Measurements from ENCODE around the gene GLYR1. TPM values are rescaled to one million over a fixed set of nuclear protein-coding genes. Genes with fewer than 3 reads are reported as not detected.

GLYR1 gene
- total and polyA plus RNA-seq, 2 donors (not counting 3 experiments of a cell fraction or from before 2014, with no cell fraction given): 47.9 to 107 TPM

- TF ChIP-seq MAX (IDR thresholded peaks at IDR 0.05; ENCODE audit: insufficient read depth, insufficient read length): no peak
- no peak for TF ChIP-seq JUN (IDR thresholded peaks at IDR 0.05; ENCODE audit: borderline replicate concordance, insufficient read depth, insufficient read length, low read depth)
- no peak for TF ChIP-seq POLR2A (IDR thresholded peaks at IDR 0.05; ENCODE audit: low read depth, low read length)
- no peak for TF ChIP-seq FOS (IDR thresholded peaks at IDR 0.05; ENCODE audit: borderline replicate concordance, insufficient read depth, low read length)
- no peak for TF ChIP-seq CTCF (IDR thresholded peaks at IDR 0.05; ENCODE audit: extremely low read depth in 1 of 2, insufficient read depth in 1 of 2, low read depth in 1 of 2, low read length in 2 of 2)
- TF ChIP-seq POLR2AphosphoS5 (IDR thresholded peaks at IDR 0.05; ENCODE audit: insufficient read depth, low read depth, low read length): no peak
- TF ChIP-seq EZH2 (IDR thresholded peaks at IDR 0.05; ENCODE audit: borderline replicate concordance, low read depth, low read length, severe bottlenecking): no peak
- FAIRE-seq: no peak
- CTCF ChIA-PET: no interaction called here
These were observed 41.9 kb downstream of the GLYR1 start for GRCh38 chr16:4805231-4805630.

More at GRCh38 chr16:4805231-4805630, 41.9 kb downstream of the GLYR1 start:
- Histone ChIP-seq H3K36me3 (ENCODE audit: control insufficient read depth in 2 of 2, extremely low read depth in 1 of 2, insufficient read depth in 2 of 2, low read length in 2 of 2) (peaks cover 9 to 10% of the 10 kb centered on the region in 2 experiments), H3K4me3 (replicated peaks in 1 of 3; ENCODE audit: insufficient read depth in 1 of 3, low read depth in 1 of 3, low read length in 3 of 3) (no peak overlapping the region), H3K79me2 (ENCODE audit: control insufficient read depth, insufficient read depth, low read length) (no peaks in the 10 kb centered on the region), H3K9me1 (replicated peaks; ENCODE audit: control insufficient read depth, extremely low read depth, insufficient read depth, low read length) (no peaks in the 10 kb centered on the region), H2AFZ (ENCODE audit: low read depth, low read length) (no peak overlapping the region), H3K4me2 (ENCODE audit: insufficient read depth, low read length) (no peak overlapping the region), H3K27me3 (ENCODE audit: control insufficient read depth in 2 of 2, insufficient read depth in 2 of 2, low read length in 2 of 2) (no peaks in the 10 kb centered on the region), H3K9me3 (replicated peaks; ENCODE audit: control insufficient read depth, insufficient read depth, low read length) (no peaks in the 10 kb centered on the region), H3K4me1 (ENCODE audit: control insufficient read depth, extremely low read depth, insufficient read depth, low read length) (peaks cover 7% of the 10 kb centered on the region), H3K9ac (replicated peaks; ENCODE audit: extremely low read depth, insufficient read depth, low read length) (no peak overlapping the region), H4K20me1 (replicated peaks; ENCODE audit: control insufficient read depth, extremely low read depth, insufficient read depth, low read length) (no peaks in the 10 kb centered on the region), H3K27ac (ENCODE audit: insufficient read depth, low read depth, low read length) (no peak overlapping the region)
- DNase-seq (ENCODE audit: low read depth, low spot score): no peak
- BruUV-seq (replicated peaks): no TSS peak
- dilution Hi-C loops (cut with MboI; ENCODE audit: extremely low pct_ligation_motif_present, low sequenced_read_pairs) (no loop called here), intact Hi-C loops (cut with micrococcal nuclease) (no loop called here)
- POLR2A ChIA-PET: no interaction called here

Data from endothelial cell of umbilical vein (primary cell).